GM12878 (cell line): Measurements from ENCODE around the gene CALHM4. TPM values are rescaled to one million over a fixed set of nuclear protein-coding genes. Genes with fewer than 3 reads are reported as not detected.

ENCODE experiments used
- BACH1 ChIP-seq: fragments of 450-650 bp; IDR thresholded peaks from 2 replicates; pipeline ENCODE4 v1.6.1; 2017; ENCODE audit warnings: mild to moderate bottlenecking, borderline replicate concordance
- GABPA ChIP-seq: IDR thresholded peaks from 2 replicates; pipeline ENCODE4 v1.6.1; 2014; ENCODE audit warnings: antibody characterized with exemption, low read depth, mild to moderate bottlenecking, inconsistent platforms
- GATAD2B ChIP-seq: fragments of 450-650 bp; conservative IDR thresholded peaks from 2 replicates; pipeline ENCODE4 v1.6.1; 2017; ENCODE audit warnings: low read depth, mild to moderate bottlenecking, moderate library complexity
- NRF1 ChIP-seq: conservative IDR thresholded peaks from 2 replicates; pipeline ENCODE4 v1.6.1; 2011; ENCODE audit warnings: mild to moderate bottlenecking, low read depth, low read length, improper control_type of control experiment
- SRF ChIP-seq, 2 experiments: IDR thresholded peaks; 2 replicates each; pipeline ENCODE4 v1.6.1; 2011; ENCODE audit warnings: low read depth in 2 of 2, low read length in 2 of 2, mild to moderate bottlenecking in 1 of 2, moderate library complexity in 1 of 2
- TCF7 ChIP-seq: IDR thresholded peaks from 2 replicates; pipeline ENCODE4 v1.6.1; 2014; ENCODE audit warnings: antibody characterized with exemption, borderline replicate concordance
- WRNIP1 ChIP-seq: IDR thresholded peaks from 2 replicates; pipeline ENCODE4 v1.6.1; 2011; ENCODE audit warnings: low read depth, low read length, improper control_type of control experiment, borderline replicate concordance
- YBX1 ChIP-seq: fragments of 450-650 bp; IDR thresholded peaks from 2 replicates; pipeline ENCODE4 v1.6.1; 2016; ENCODE audit warnings: antibody characterized with exemption
- ZNF217 ChIP-seq: fragments of 450-650 bp; IDR thresholded peaks from 2 replicates; pipeline ENCODE4 v1.6.1; 2017; ENCODE audit warnings: antibody characterized with exemption, mild to moderate bottlenecking
- polyA plus RNA-seq, 11 experiments: library from polyadenylated mRNA; depleted of rRNA in 4 of 11; unstranded in 6 of 11; stranded (reverse) in 5 of 11; fragments of >200 nt; fragmentation: Nextera tagmentation in 4 of 11; fragmentation: Illumina TruSeq in 1 of 11; extraction: Ambion mirVana in 4 of 11; extraction: Trizol in 1 of 11; gene quantifications; 1 replicate in 1 of 11; 2 replicates in 10 of 11; pipeline versions ENCODE4 v1.2.1 to v1.2.3, GENCODE V29; 2011 to 2016; ENCODE audit warnings: inconsistent platforms in 2 of 11, missing spikeins in 2 of 11, low read depth in 1 of 11
- total RNA-seq, 4 experiments: library from RNA; depleted of rRNA in 3 of 4; stranded (reverse); fragments of >200 nt in 3 of 4; fragmentation: Illumina TruSeq in 1 of 4; extraction: Trizol in 1 of 4; gene quantifications; 2 replicates each; pipeline versions ENCODE4 v1.2.1 to v1.2.3, GENCODE V29; 2013 to 2021
- TF ChIP-seq, protein P1 (sequence below): IDR thresholded peaks from 2 replicates; pipeline ENCODE4 v1.6.1; 2012; ENCODE audit warnings: mild to moderate bottlenecking, low read depth, low read length
- TF ChIP-seq, protein P2 (sequence below): fragments of 450-650 bp; formaldehyde crosslinking; IDR thresholded peaks from 2 replicates; pipeline ENCODE4 v1.5.0; 2022; ENCODE audit warnings: mild to moderate bottlenecking, missing genetic modification characterization

Gene CALHM4
- total and polyA plus RNA-seq, 10 of the 15 experiments (the other 5 are each of a cell fraction or from before 2014, with no cell fraction given): not detected

DNA sequence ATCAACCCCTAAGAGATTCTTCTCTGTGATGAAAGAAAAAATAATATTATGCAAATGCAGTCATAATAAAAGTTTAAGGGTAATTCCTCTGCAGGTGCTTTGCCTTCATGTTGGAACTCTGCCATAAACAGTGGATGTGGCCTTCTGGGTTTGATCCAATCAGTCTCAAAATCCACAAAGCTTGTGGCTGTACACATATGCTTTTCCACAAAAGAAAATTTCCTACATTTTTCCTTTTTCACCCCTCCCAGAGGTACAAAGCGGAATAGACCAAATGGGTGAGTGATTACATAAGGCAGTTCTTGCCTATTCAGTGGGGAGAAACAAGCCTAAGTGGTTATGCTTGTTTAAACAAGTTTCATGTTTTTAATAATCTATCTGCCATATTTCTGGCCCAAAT, 25.4 kb upstream of the CALHM4 start (continued):
- TF ChIP-seq YBX1 (no peak), NRF1 (no peak), WRNIP1 (no peak), TCF7 (no peak), SRF (IDR thresholded peaks at IDR 0.05; ENCODE audit: low read depth in 2 of 2, low read length in 2 of 2) (no peak), ZNF217 (no peak), GABPA (no peak), GATAD2B (no peak), BACH1 (no peak)
- TF ChIP-seq, protein P1, sequence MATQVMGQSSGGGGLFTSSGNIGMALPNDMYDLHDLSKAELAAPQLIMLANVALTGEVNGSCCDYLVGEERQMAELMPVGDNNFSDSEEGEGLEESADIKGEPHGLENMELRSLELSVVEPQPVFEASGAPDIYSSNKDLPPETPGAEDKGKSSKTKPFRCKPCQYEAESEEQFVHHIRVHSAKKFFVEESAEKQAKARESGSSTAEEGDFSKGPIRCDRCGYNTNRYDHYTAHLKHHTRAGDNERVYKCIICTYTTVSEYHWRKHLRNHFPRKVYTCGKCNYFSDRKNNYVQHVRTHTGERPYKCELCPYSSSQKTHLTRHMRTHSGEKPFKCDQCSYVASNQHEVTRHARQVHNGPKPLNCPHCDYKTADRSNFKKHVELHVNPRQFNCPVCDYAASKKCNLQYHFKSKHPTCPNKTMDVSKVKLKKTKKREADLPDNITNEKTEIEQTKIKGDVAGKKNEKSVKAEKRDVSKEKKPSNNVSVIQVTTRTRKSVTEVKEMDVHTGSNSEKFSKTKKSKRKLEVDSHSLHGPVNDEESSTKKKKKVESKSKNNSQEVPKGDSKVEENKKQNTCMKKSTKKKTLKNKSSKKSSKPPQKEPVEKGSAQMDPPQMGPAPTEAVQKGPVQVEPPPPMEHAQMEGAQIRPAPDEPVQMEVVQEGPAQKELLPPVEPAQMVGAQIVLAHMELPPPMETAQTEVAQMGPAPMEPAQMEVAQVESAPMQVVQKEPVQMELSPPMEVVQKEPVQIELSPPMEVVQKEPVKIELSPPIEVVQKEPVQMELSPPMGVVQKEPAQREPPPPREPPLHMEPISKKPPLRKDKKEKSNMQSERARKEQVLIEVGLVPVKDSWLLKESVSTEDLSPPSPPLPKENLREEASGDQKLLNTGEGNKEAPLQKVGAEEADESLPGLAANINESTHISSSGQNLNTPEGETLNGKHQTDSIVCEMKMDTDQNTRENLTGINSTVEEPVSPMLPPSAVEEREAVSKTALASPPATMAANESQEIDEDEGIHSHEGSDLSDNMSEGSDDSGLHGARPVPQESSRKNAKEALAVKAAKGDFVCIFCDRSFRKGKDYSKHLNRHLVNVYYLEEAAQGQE: no peak
- TF ChIP-seq, protein P2, sequence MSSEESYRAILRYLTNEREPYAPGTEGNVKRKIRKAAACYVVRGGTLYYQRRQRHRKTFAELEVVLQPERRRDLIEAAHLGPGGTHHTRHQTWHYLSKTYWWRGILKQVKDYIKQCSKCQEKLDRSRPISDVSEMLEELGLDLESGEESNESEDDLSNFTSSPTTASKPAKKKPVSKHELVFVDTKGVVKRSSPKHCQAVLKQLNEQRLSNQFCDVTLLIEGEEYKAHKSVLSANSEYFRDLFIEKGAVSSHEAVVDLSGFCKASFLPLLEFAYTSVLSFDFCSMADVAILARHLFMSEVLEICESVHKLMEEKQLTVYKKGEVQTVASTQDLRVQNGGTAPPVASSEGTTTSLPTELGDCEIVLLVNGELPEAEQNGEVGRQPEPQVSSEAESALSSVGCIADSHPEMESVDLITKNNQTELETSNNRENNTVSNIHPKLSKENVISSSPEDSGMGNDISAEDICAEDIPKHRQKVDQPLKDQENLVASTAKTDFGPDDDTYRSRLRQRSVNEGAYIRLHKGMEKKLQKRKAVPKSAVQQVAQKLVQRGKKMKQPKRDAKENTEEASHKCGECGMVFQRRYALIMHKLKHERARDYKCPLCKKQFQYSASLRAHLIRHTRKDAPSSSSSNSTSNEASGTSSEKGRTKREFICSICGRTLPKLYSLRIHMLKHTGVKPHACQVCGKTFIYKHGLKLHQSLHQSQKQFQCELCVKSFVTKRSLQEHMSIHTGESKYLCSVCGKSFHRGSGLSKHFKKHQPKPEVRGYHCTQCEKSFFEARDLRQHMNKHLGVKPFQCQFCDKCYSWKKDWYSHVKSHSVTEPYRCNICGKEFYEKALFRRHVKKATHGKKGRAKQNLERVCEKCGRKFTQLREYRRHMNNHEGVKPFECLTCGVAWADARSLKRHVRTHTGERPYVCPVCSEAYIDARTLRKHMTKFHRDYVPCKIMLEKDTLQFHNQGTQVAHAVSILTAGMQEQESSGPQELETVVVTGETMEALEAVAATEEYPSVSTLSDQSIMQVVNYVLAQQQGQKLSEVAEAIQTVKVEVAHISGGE (CRISPR knock-in tag): no peak
